Osteoblast (primary cell): ENCODE measurements around the gene ZBTB7C. TPM values are rescaled to one million over a fixed set of nuclear protein-coding genes. Genes with fewer than 3 reads are reported as not detected.

Experiments used
- DNase-seq: peaks from one replicate; pipeline ENCODE4 v3.0.0; 2011; ENCODE audit warnings: low spot score, mixed read lengths; ENCODE audit not compliant: insufficient read length; ENCODE audit errors: missing footprints
- H2AFZ ChIP-seq: 2 replicates; pipeline ENCODE4 v1.6.0; 2011; ENCODE audit warnings: mild to moderate bottlenecking, low read length
- H3K27ac ChIP-seq: 2 replicates; pipeline ENCODE4 v1.5.1; 2011; ENCODE audit warnings: mild to moderate bottlenecking, low read depth, low read length, moderate library complexity
- H3K27me3 ChIP-seq: 2 replicates; pipeline ENCODE4 v1.6.0; 2012; ENCODE audit warnings: mild to moderate bottlenecking, control low read depth, inconsistent platforms, low read length, moderate library complexity; ENCODE audit not compliant: insufficient read depth
- H3K36me3 ChIP-seq: 2 replicates; pipeline ENCODE4 v1.5.1; 2011; ENCODE audit warnings: mild to moderate bottlenecking, low read length, control low read depth, moderate library complexity; ENCODE audit not compliant: insufficient read depth
- H3K4me1 ChIP-seq: 2 replicates; pipeline ENCODE4 v1.5.1; 2011; ENCODE audit warnings: mild to moderate bottlenecking, low read length, control low read depth, moderate library complexity; ENCODE audit not compliant: insufficient read depth
- H3K4me2 ChIP-seq: 2 replicates; pipeline ENCODE4 v1.6.0; 2011; ENCODE audit warnings: mild to moderate bottlenecking, low read length; ENCODE audit not compliant: insufficient read depth
- H3K4me3 ChIP-seq: fragments of 200-600 bp; sonication (generic); 3 replicates; pipeline ENCODE4 v1.5.1; 2012; ENCODE audit warnings: mild to moderate bottlenecking, low read length, inconsistent platforms; ENCODE audit not compliant: insufficient read depth
- H3K79me2 ChIP-seq: 2 replicates; pipeline ENCODE4 v1.6.0; 2012; ENCODE audit warnings: mild to moderate bottlenecking, low read length, control low read depth, inconsistent platforms; ENCODE audit not compliant: insufficient read depth
- H3K9me3 ChIP-seq: 2 replicates; pipeline ENCODE4 v1.5.1; 2011; ENCODE audit warnings: low read depth, low read length, control low read depth
- H4K20me1 ChIP-seq: 2 replicates; pipeline ENCODE4 v1.6.0; 2012; ENCODE audit warnings: mild to moderate bottlenecking, low read length, control low read depth; ENCODE audit not compliant: insufficient read depth
- total RNA-seq: library from RNA; depleted of rRNA; stranded (reverse); fragments of >200 nt; gene quantifications from 2 replicates; pipeline ENCODE4 v1.2.3, GENCODE V29; 2012
- TF ChIP-seq, protein P1 (sequence below): IDR thresholded peaks from 2 replicates; pipeline ENCODE4 v1.5.1; 2011; ENCODE audit warnings: mild to moderate bottlenecking, low read depth, low read length, moderate library complexity; ENCODE audit errors: extremely low read depth

The ZBTB7C gene
- total RNA-seq, 1 donor, result 0.36 TPM

DNA sequence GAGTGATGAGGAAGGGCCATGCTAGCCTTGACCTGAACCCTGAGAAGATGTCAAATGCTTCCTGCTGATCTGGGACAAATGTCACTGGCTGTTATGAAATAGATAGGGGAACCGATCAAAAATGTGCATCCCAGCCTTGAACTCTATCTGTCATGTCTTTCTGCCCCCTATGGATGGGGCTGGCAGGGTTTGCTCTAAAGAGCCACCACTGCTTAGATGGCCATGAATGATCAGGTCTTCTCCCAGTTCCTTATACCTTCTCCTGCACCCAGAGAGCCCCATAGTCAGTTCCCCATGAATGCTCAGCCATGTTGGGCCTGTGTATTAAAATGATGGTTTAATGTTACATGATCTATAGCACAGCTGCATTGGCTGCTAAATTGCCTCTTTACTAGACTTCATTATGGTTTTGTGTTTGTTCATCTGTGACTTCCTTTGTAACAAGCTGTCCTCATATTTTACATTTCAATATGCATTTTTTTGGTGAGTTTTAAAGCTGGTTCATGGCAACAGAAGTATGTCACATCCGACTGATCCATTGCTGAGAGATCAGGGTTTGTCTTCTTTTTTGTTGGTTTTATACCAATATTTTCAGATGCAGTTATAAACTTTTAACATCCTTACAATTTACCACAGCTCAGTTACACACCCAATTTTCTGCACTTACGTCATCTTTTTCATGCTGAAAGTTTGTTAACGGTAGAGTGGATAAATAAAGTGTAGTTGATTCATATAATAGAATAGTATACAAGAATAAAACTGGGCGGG lies 422.4 kb downstream of the ZBTB7C start:
- Histone ChIP-seq H3K4me3 (no peak overlapping the region), H3K4me2 (no peak overlapping the region), H3K27me3 (peaks cover 4% of the 10 kb centered on the region), H3K27ac (no peak overlapping the region), H3K9me3 (no peaks in the 10 kb centered on the region), H2AFZ (no peak overlapping the region), H3K79me2 (no peaks in the 10 kb centered on the region), H4K20me1 (no peaks in the 10 kb centered on the region), H3K4me1 (no peaks in the 10 kb centered on the region), H3K36me3 (no peaks in the 10 kb centered on the region)
- no peak for DNase-seq
- TF ChIP-seq, protein P1, sequence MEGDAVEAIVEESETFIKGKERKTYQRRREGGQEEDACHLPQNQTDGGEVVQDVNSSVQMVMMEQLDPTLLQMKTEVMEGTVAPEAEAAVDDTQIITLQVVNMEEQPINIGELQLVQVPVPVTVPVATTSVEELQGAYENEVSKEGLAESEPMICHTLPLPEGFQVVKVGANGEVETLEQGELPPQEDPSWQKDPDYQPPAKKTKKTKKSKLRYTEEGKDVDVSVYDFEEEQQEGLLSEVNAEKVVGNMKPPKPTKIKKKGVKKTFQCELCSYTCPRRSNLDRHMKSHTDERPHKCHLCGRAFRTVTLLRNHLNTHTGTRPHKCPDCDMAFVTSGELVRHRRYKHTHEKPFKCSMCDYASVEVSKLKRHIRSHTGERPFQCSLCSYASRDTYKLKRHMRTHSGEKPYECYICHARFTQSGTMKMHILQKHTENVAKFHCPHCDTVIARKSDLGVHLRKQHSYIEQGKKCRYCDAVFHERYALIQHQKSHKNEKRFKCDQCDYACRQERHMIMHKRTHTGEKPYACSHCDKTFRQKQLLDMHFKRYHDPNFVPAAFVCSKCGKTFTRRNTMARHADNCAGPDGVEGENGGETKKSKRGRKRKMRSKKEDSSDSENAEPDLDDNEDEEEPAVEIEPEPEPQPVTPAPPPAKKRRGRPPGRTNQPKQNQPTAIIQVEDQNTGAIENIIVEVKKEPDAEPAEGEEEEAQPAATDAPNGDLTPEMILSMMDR, result no peak

DNA sequence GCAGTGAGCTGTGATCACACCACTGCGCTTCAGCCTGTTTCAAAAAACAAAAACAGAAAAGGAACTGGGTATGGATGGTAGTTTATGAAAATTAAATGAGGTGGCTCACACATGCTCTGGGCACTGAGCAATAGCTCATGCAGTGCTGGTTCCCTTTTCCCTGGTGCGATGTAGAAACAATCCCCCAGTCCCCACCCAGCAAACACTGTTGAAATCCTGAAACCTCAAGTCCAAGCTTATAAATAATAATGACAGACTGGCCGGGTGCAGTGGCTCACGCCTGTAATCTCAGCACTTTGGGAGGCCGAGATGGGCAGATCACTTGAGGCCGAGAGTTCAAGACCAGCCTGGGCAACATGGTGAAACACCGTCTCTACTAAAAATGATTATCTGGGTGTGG lies 423.3 kb downstream of the ZBTB7C start:
- H3K9me3 ChIP-seq, result no peaks in the 10 kb centered on the region
- no peaks in the 10 kb centered on the region for H4K20me1 ChIP-seq
- no peaks in the 10 kb centered on the region for H3K79me2 ChIP-seq
- H3K4me3 ChIP-seq, result no peak overlapping the region
- H2AFZ ChIP-seq, result no peak overlapping the region
- H3K27ac ChIP-seq, result no peak overlapping the region
- H3K36me3 ChIP-seq, result no peaks in the 10 kb centered on the region
- DNase-seq, result no peak
- no peak overlapping the region for H3K4me2 ChIP-seq
- no peaks in the 10 kb centered on the region for H3K4me1 ChIP-seq
- peaks cover 3% of the 10 kb centered on the region for H3K27me3 ChIP-seq
- TF ChIP-seq, protein P1, result no peak

- no peak for DNase-seq
- Histone ChIP-seq H3K36me3 (no peaks in the 10 kb centered on the region), H3K27me3 (no peaks in the 10 kb centered on the region), H3K4me1 (no peaks in the 10 kb centered on the region), H3K27ac (no peak overlapping the region), H3K4me2 (no peak overlapping the region), H4K20me1 (no peaks in the 10 kb centered on the region), H3K4me3 (no peak overlapping the region), H3K9me3 (no peaks in the 10 kb centered on the region), H2AFZ (no peak overlapping the region), H3K79me2 (no peaks in the 10 kb centered on the region)
- TF ChIP-seq, protein P1, result no peak
Measured at GRCh38 chr18:47984991-47985390, 424.2 kb downstream of the ZBTB7C start.

DNA sequence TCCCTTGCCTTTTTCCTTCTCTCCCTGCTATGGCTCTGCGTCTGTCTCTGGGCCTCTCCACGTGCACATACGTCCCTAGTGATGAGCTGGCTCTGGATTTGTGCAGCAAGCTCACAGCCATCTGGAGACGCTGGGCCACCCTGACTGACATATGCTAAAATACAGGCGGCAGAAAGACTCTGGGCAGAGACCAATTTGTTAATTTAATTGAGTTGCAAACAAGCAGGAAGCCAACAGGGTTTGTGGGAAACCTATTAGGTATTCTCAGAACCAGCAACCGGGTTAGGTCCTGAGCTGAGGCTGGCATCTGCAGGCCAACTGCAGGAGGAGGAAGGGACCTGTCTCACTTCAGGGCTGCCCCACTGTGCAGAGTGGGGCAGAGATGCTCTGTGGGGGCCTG lies 425.2 kb downstream of the ZBTB7C start:
- no peaks in the 10 kb centered on the region for H3K27me3 ChIP-seq
- H3K4me3 ChIP-seq, result no peak overlapping the region
- no peaks in the 10 kb centered on the region for H4K20me1 ChIP-seq
- no peaks in the 10 kb centered on the region for H3K4me1 ChIP-seq
- H3K27ac ChIP-seq, result no peak overlapping the region
- H2AFZ ChIP-seq, result no peak overlapping the region
- no peak for DNase-seq
- H3K4me2 ChIP-seq, result no peak overlapping the region
- no peaks in the 10 kb centered on the region for H3K79me2 ChIP-seq
- TF ChIP-seq, protein P1, result no peak
- no peaks in the 10 kb centered on the region for H3K36me3 ChIP-seq
- no peaks in the 10 kb centered on the region for H3K9me3 ChIP-seq
